ENCODE measurements around the gene VSIG8. TPM values are rescaled to one million over a fixed set of nuclear protein-coding genes. Genes with fewer than 3 reads are reported as not detected.
A peak's percentile ranks its signal among the peaks of the same experiment; 100 is the strongest.

The VSIG8 gene
- total and polyA plus RNA-seq, 2 donors (not counting 1 experiment from before 2014, with no cell fraction given), result not detected

- peaks cover 5 to 13% of the 10 kb centered on the region in 2 donors for H3K4me1 ChIP-seq (ENCODE audit: control insufficient read depth in 2 of 2, insufficient read depth in 2 of 2, low read length in 2 of 2)
- TF ChIP-seq CTCF (IDR thresholded peaks at IDR 0.05), result no peak
- TF ChIP-seq EZH2 (IDR thresholded peaks at IDR 0.05; ENCODE audit: borderline replicate concordance, insufficient read depth, low read depth, low read length, poor library complexity, severe bottlenecking), result no peak
- H4K20me1 ChIP-seq (ENCODE audit: control insufficient read depth, insufficient read depth, low read length, poor library complexity, severe bottlenecking), result no peaks in the 10 kb centered on the region
- under 1% methylated on average over 59 of the region's 59 CpGs for WGBS (ENCODE audit: insufficient coverage)
- Mint-ChIP-seq H3K4me1 (peaks cover 12% of the 10 kb centered on the region), H3K4me3 (peak overlapping the region; percentile 70), H3K27me3 (peaks cover 4% of the 10 kb centered on the region), H3K27ac (no peak overlapping the region), H3K9me3 (ENCODE audit: insufficient read depth) (no peaks in the 10 kb centered on the region)
- H3K9ac ChIP-seq (ENCODE audit: low read length), result peak overlapping the region; percentile 65
- no peaks in the 10 kb centered on the region for H3K79me2 ChIP-seq (ENCODE audit: control insufficient read depth, insufficient read depth, low read length)
- peaks cover 0 to 21% (median 2%) of the 10 kb centered on the region in 4 experiments for H3K27me3 ChIP-seq (replicated peaks in 1 of 4; ENCODE audit: control extremely low read depth in 1 of 4, control insufficient read depth in 3 of 4, insufficient read depth in 4 of 4, low read length in 3 of 4)
- H2AFZ ChIP-seq (ENCODE audit: insufficient read depth, low read depth, low read length, poor library complexity, severe bottlenecking), result peak overlapping the region; percentile 81
- ATAC-seq (ENCODE audit: low read depth) (peak; percentile 93), DNase-seq (peak; percentile 75)
- CTCF ChIA-PET, result interaction anchor here (1.2 to 1.5 kb wide), 2 partner anchors 35 to 153 kb away, joined by 4 read pairs; no protein-coding TSS in a partner anchor
- POLR2A ChIA-PET, result interaction anchor here (0.8 kb wide), 1 partner anchor 70 kb away, joined by 3 read pairs; the partner anchor contains the start of gene TAGLN2
- peak overlapping the region in 1 of 2 donors; percentile 20 for H3K27ac ChIP-seq (ENCODE audit: low read length in 2 of 2)
- no peaks in the 10 kb centered on the region for H3K9me3 ChIP-seq (ENCODE audit: control extremely low read depth in 1 of 3, control insufficient read depth in 2 of 3, insufficient read depth in 1 of 3, low read length in 2 of 3)
- peak overlapping the region; percentile 92 for H3K4me2 ChIP-seq (replicated peaks; ENCODE audit: low read depth, low read length, poor library complexity, severe bottlenecking)
- H3K36me3 ChIP-seq (replicated peaks in 1 of 2; ENCODE audit: control extremely low read depth in 1 of 2, control insufficient read depth in 1 of 2, extremely low read depth in 1 of 2, insufficient read depth in 2 of 2, low read length in 1 of 2), result no peaks in the 10 kb centered on the region
- intact Hi-C loops (cut with micrococcal nuclease), result loop anchor here (1.0 to 5.0 kb wide), 3 partner anchors 36 to 152 kb away; no protein-coding TSS in a partner anchor
- peak overlapping the region in 4 of 5 experiments; percentile 38 to 64 (median 56) for H3K4me3 ChIP-seq (ENCODE audit: control extremely low read depth in 1 of 5, extremely low read depth in 1 of 5, insufficient read depth in 1 of 5, low read depth in 2 of 5, low read length in 4 of 5)
These were observed 7.7 kb downstream of the VSIG8 start for GRCh38 chr1:159854693-159855192.

- Histone ChIP-seq H3K4me3 (ENCODE audit: control extremely low read depth in 1 of 5, extremely low read depth in 1 of 5, insufficient read depth in 1 of 5, low read depth in 2 of 5, low read length in 4 of 5) (peak overlapping the region in 4 of 5 experiments; percentile 38 to 64 (median 56)), H3K9me3 (ENCODE audit: control extremely low read depth in 1 of 3, control insufficient read depth in 2 of 3, insufficient read depth in 1 of 3, low read length in 2 of 3) (no peaks in the 10 kb centered on the region), H3K27ac (ENCODE audit: low read length in 2 of 2) (no peak overlapping the region), H3K4me1 (ENCODE audit: control insufficient read depth in 2 of 2, insufficient read depth in 2 of 2, low read length in 2 of 2) (peaks cover 5 to 13% of the 10 kb centered on the region in 2 donors), H3K4me2 (replicated peaks; ENCODE audit: low read depth, low read length, poor library complexity, severe bottlenecking) (peak overlapping the region; percentile 92), H4K20me1 (ENCODE audit: control insufficient read depth, insufficient read depth, low read length, poor library complexity, severe bottlenecking) (no peaks in the 10 kb centered on the region), H3K27me3 (replicated peaks in 1 of 4; ENCODE audit: control extremely low read depth in 1 of 4, control insufficient read depth in 3 of 4, insufficient read depth in 4 of 4, low read length in 3 of 4) (peaks cover 0 to 23% (median 2%) of the 10 kb centered on the region in 4 experiments), H3K9ac (ENCODE audit: low read length) (peak overlapping the region; percentile 65), H2AFZ (ENCODE audit: insufficient read depth, low read depth, low read length, poor library complexity, severe bottlenecking) (peak overlapping the region; percentile 81), H3K79me2 (ENCODE audit: control insufficient read depth, insufficient read depth, low read length) (no peaks in the 10 kb centered on the region), H3K36me3 (replicated peaks in 1 of 2; ENCODE audit: control extremely low read depth in 1 of 2, control insufficient read depth in 1 of 2, extremely low read depth in 1 of 2, insufficient read depth in 2 of 2, low read length in 1 of 2) (no peaks in the 10 kb centered on the region)
- POLR2A ChIA-PET, result interaction anchor here (0.8 to 1.1 kb wide), 3 partner anchors 67 to 71 kb away, joined by 3 read pairs; partner anchors contain the start of gene TAGLN2
- WGBS (ENCODE audit: insufficient coverage), result 4% methylated on average over 30 of the region's 31 CpGs
- CTCF ChIA-PET, result interaction anchor here (1.1 to 1.5 kb wide), 4 partner anchors 36 to 153 kb away, joined by 3 to 4 read pairs (median 4); no protein-coding TSS in a partner anchor
- intact Hi-C loops (cut with micrococcal nuclease), result loop anchor here (1.0 to 5.0 kb wide), 3 partner anchors 37 to 152 kb away; no protein-coding TSS in a partner anchor
- no peak for TF ChIP-seq EZH2 (IDR thresholded peaks at IDR 0.05; ENCODE audit: borderline replicate concordance, insufficient read depth, low read depth, low read length, poor library complexity, severe bottlenecking)
- TF ChIP-seq CTCF (IDR thresholded peaks at IDR 0.05), result no peak
- H3K4me3 Mint-ChIP-seq, result peak overlapping the region; percentile 70
- H3K9me3 Mint-ChIP-seq (ENCODE audit: insufficient read depth), result no peaks in the 10 kb centered on the region
- H3K4me1 Mint-ChIP-seq, result peaks cover 12% of the 10 kb centered on the region
- peak; percentile 23 for DNase-seq
- H3K27me3 Mint-ChIP-seq, result peaks cover 6% of the 10 kb centered on the region
- no peak for ATAC-seq (ENCODE audit: low read depth)
- H3K27ac Mint-ChIP-seq, result peak overlapping the region; percentile 27
These were observed 8.3 kb downstream of the VSIG8 start for GRCh38 chr1:159854116-159854692.
